Natural killer cell (primary cell): ENCODE data around the gene SLC6A16. TPM values are rescaled to one million over a fixed set of nuclear protein-coding genes. Genes with fewer than 3 reads are reported as not detected.

Source experiments
- ATAC-seq, 3 donors: fragments of 150-1000 bp in 2 of 3; fragments of 200-7000 bp in 1 of 3; cut with Tn5 transposase; 1 replicate in 1 of 3; 2 replicates in 2 of 3; pipeline ENCODE4 v1.10.0; 2021; ENCODE audit warnings: mild to moderate bottlenecking in 2 of 3, moderate library complexity in 2 of 3
- DNase-seq, 2 donors: peaks; one replicate each; pipeline versions ENCODE4 v3.0.0 to v3.0.0-alpha.2; 2013 to 2021; ENCODE audit warnings: mixed read lengths in 1 of 2
- H3K27ac ChIP-seq: one replicate; pipeline ENCODE4 v1.5.1; 2013; ENCODE audit warnings: mild to moderate bottlenecking, low read length
- H3K27me3 ChIP-seq: one replicate; pipeline ENCODE4 v1.6.1; 2013; ENCODE audit warnings: low read length; ENCODE audit not compliant: control insufficient read depth, insufficient read depth
- H3K36me3 ChIP-seq: one replicate; pipeline ENCODE4 v1.6.1; 2013; ENCODE audit warnings: low read length; ENCODE audit not compliant: control insufficient read depth, insufficient read depth
- H3K4me1 ChIP-seq: one replicate; pipeline ENCODE4 v1.6.1; 2013; ENCODE audit warnings: low read length; ENCODE audit not compliant: control insufficient read depth, insufficient read depth
- H3K4me3 ChIP-seq: one replicate; pipeline ENCODE4 v1.5.1; 2013; ENCODE audit warnings: low read length
- H3K9me3 ChIP-seq: one replicate; pipeline ENCODE4 v1.6.1; 2013; ENCODE audit warnings: low read length; ENCODE audit not compliant: control insufficient read depth, insufficient read depth
- H3K27ac Mint-ChIP-seq, 2 donors: one replicate each; pipeline ENCODE4 v1.8.0; 2022; ENCODE audit warnings: mild to moderate bottlenecking in 2 of 2, mixed read lengths in 2 of 2, moderate library complexity in 1 of 2
- H3K27me3 Mint-ChIP-seq, 2 donors: one replicate each; pipeline ENCODE4 v1.8.0; 2022; ENCODE audit warnings: low read depth in 2 of 2, mixed read lengths in 2 of 2
- H3K36me3 Mint-ChIP-seq: one replicate; pipeline ENCODE4 v1.8.0; 2022; ENCODE audit warnings: mixed read lengths
- H3K4me1 Mint-ChIP-seq, 2 donors: one replicate each; pipeline ENCODE4 v1.8.0; 2022; ENCODE audit warnings: mixed read lengths in 2 of 2
- H3K4me3 Mint-ChIP-seq: one replicate; pipeline ENCODE4 v1.8.0; 2022; ENCODE audit warnings: mild to moderate bottlenecking, moderate library complexity, mixed read lengths
- H3K9me3 Mint-ChIP-seq, 2 donors: one replicate each; pipeline ENCODE4 v1.8.0; 2022; ENCODE audit warnings: mixed read lengths in 2 of 2
- CTCF ChIP-seq: fragments of 200-600 bp; IDR thresholded peaks from one replicate; pipeline ENCODE4 v1.8.0; 2022; ENCODE audit warnings: antibody characterized with exemption
- WGBS: methylation state at CpG from one replicate; pipeline ENCODE4 v1.1.7; 2013; ENCODE audit warnings: missing lambda C conversion rate; ENCODE audit not compliant: insufficient coverage; 5-methylcytosine and 5-hydroxymethylcytosine counted together
- intact Hi-C: fragments of 100-400 bp; cut with micrococcal nuclease; formaldehyde crosslinking; loops from one replicate; pipeline ENCODE4 v1.14.2; 2022
- total RNA-seq, 4 donors: library from RNA; stranded (reverse); fragments of 120-200 nt in 1 of 4; gene quantifications; one replicate each; pipeline versions ENCODE4 v1.2.3 to v1.2.4, GENCODE V29; 2013 to 2022

The SLC6A16 gene
- total RNA-seq, 3 donors from 2014 or later (not counting 1 experiment from before 2014, with no cell fraction given): 7.2 to 11.5 (median 10.8) TPM

- ATAC-seq: peak; percentile 34 to 66 (median 41)
- H3K36me3 Mint-ChIP-seq: no peaks in the 10 kb centered on the region
- Histone ChIP-seq H3K4me1 (peaks cover 87% of the 10 kb centered on the region), H3K4me3 (peak overlapping the region; percentile 8), H3K9me3 (no peaks in the 10 kb centered on the region), H3K27ac (peak overlapping the region; percentile 67), H3K27me3 (no peaks in the 10 kb centered on the region), H3K36me3 (peaks cover 31% of the 10 kb centered on the region)
- TF ChIP-seq CTCF: no peak
- H3K4me3 Mint-ChIP-seq: peak overlapping the region; percentile 84
- H3K9me3 Mint-ChIP-seq: no peaks in the 10 kb centered on the region
- H3K27me3 Mint-ChIP-seq: no peaks in the 10 kb centered on the region
- peak overlapping the region; percentile 87 to 94 for H3K27ac Mint-ChIP-seq
- 40% methylated on average over 34 of the region's 36 CpGs for WGBS
- peaks cover 56 to 71% of the 10 kb centered on the region in 2 donors for H3K4me1 Mint-ChIP-seq
- peak; percentile 47 to 50 for DNase-seq
- intact Hi-C loops: no loop called here
Observed at GRCh38 chr19:49340069-49340864, 15.3 kb upstream of the SLC6A16 start.

GRCh38 chr19:49339301-49340068 is 14.5 kb upstream of the SLC6A16 start:
- peaks cover 56 to 71% of the 10 kb centered on the region in 2 donors for H3K4me1 Mint-ChIP-seq
- Histone ChIP-seq H3K36me3 (peaks cover 31% of the 10 kb centered on the region), H3K9me3 (no peaks in the 10 kb centered on the region), H3K27me3 (no peaks in the 10 kb centered on the region), H3K27ac (peak overlapping the region; percentile 67), H3K4me3 (peak overlapping the region; percentile 8), H3K4me1 (peaks cover 87% of the 10 kb centered on the region)
- TF ChIP-seq CTCF: no peak
- intact Hi-C loops: loop anchor here (5.0 kb wide), 1 partner anchor 37 kb away; no protein-coding TSS in a partner anchor
- H3K27ac Mint-ChIP-seq: peak overlapping the region; percentile 87 to 94
- no peak for DNase-seq
- no peaks in the 10 kb centered on the region for H3K27me3 Mint-ChIP-seq
- no peak overlapping the region for H3K4me3 Mint-ChIP-seq
- no peaks in the 10 kb centered on the region for H3K36me3 Mint-ChIP-seq
- WGBS: 97% methylated on average over 47 of the region's 47 CpGs
- H3K9me3 Mint-ChIP-seq: no peaks in the 10 kb centered on the region
- ATAC-seq: no peak

- whole genome bisulfite sequencing: 91% methylated on average over 30 of the region's 30 CpGs
- H3K4me3 ChIP-seq: no peak overlapping the region
- peak overlapping the region in 1 of 2 donors; percentile 98 for H3K27ac Mint-ChIP-seq
- no peaks in the 10 kb centered on the region for H3K9me3 ChIP-seq
- H3K27me3 ChIP-seq: no peaks in the 10 kb centered on the region
- H3K27ac ChIP-seq: no peak overlapping the region
- peaks cover 88% of the 10 kb centered on the region for H3K4me1 ChIP-seq
- ATAC-seq (no peak), DNase-seq (no peak)
- intact Hi-C loops: loop anchor here (5.0 kb wide), 1 partner anchor 36 kb away; no protein-coding TSS in a partner anchor
- H3K4me3 Mint-ChIP-seq: peak overlapping the region; percentile 49
- no peaks in the 10 kb centered on the region for H3K9me3 Mint-ChIP-seq
- peaks cover 62 to 75% of the 10 kb centered on the region in 2 donors for H3K4me1 Mint-ChIP-seq
- peaks cover 31% of the 10 kb centered on the region for H3K36me3 ChIP-seq
- TF ChIP-seq CTCF: no peak
- H3K27me3 Mint-ChIP-seq: no peaks in the 10 kb centered on the region
- H3K36me3 Mint-ChIP-seq: no peaks in the 10 kb centered on the region
Observed at GRCh38 chr19:49338691-49339300, 13.8 kb upstream of the SLC6A16 start.
